GM12865 (cell line): ENCODE results near the gene EFEMP2.
A peak's percentile ranks its signal among the peaks of the same experiment; 100 is the strongest.
"Not testable (repeated sequence)": the region's sequence is repeated elsewhere in the genome, so short reads cannot be mapped to it uniquely, and the experiment has no call there.

Experiments
- DNase-seq: peaks from one replicate; pipeline ENCODE4 v3.0.0; 2010; ENCODE audit warnings: low read depth
- H3K4me3 ChIP-seq: 2 replicates; pipeline ENCODE4 v1.5.1; 2011; ENCODE audit warnings: mild to moderate bottlenecking, low read depth, low read length, control low read depth
- TF ChIP-seq, protein P1 (sequence below): IDR thresholded peaks from 2 replicates; pipeline ENCODE4 v1.5.1; 2011; ENCODE audit warnings: low read length, control low read depth, low read depth, inconsistent platforms; ENCODE audit not compliant: insufficient read depth; ENCODE audit errors: missing control alignments

EFEMP2 gene

GRCh38 chr11:65851083-65851579, 21.5 kb downstream of the EFEMP2 start:
- TF ChIP-seq, protein P1, sequence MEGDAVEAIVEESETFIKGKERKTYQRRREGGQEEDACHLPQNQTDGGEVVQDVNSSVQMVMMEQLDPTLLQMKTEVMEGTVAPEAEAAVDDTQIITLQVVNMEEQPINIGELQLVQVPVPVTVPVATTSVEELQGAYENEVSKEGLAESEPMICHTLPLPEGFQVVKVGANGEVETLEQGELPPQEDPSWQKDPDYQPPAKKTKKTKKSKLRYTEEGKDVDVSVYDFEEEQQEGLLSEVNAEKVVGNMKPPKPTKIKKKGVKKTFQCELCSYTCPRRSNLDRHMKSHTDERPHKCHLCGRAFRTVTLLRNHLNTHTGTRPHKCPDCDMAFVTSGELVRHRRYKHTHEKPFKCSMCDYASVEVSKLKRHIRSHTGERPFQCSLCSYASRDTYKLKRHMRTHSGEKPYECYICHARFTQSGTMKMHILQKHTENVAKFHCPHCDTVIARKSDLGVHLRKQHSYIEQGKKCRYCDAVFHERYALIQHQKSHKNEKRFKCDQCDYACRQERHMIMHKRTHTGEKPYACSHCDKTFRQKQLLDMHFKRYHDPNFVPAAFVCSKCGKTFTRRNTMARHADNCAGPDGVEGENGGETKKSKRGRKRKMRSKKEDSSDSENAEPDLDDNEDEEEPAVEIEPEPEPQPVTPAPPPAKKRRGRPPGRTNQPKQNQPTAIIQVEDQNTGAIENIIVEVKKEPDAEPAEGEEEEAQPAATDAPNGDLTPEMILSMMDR = peak; percentile 50
- H3K4me3 ChIP-seq = no peak overlapping the region
- DNase-seq = peak; percentile 60

GRCh38 chr11:65850217-65851082, 22.1 kb downstream of the EFEMP2 start:
- no peak overlapping the region for H3K4me3 ChIP-seq

DNA sequence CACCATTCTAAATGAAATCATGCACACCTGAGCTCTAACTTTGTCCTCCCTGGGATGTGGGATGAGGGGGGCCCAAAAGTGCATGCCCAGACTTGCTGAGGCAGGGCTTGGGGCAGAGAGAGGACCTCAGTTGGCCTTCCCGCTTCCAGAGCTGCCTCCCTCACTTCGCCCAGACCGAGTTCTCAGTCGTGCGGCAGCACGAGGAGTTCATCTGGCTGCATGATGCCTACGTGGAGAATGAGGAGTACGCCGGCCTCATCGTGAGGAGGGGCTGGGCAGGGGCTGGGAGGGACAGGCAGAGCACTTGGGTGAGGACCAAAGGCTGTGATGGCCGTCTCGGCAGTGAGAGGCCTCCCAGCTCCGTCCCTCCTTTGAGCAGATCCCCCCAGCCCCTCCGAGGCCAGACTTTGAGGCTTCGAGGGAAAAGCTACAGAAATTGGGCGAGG, 22.8 kb downstream of the EFEMP2 start:
- TF ChIP-seq, protein P1 = no peak
- H3K4me3 ChIP-seq = no peak overlapping the region
- DNase-seq = peak; percentile 2

More at GRCh38 chr11:65850217-65851082, 22.1 kb downstream of the EFEMP2 start:
- peak; percentile 21 for DNase-seq
- TF ChIP-seq, protein P1 = no peak

DNA sequence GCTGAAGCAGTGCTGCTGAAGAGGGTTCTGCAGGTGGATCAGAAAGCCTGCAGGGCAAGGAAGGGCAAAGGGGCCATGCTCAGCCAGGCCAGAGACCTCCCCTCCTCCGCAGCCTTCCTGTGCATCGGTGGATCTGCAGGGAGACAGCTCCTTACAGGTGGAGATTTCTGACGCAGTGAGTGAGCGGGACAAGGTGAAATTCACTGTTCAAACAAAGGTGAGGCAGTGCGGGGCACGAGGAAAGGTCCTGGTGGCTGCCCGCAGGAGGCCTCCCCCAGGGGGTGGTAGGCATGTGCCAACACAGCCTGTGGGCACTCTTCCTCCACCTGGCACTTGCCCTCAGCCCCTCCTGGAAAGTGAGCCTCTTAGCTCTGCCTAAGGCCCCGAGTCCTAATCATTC, 23.2 kb downstream of the EFEMP2 start:
- TF ChIP-seq, protein P1 = no peak
- no peak overlapping the region for H3K4me3 ChIP-seq

GRCh38 chr11:65848693-65849092, 23.9 kb downstream of the EFEMP2 start:
- DNase-seq, H3K4me3 ChIP-seq: not testable (repeated sequence)

More for the DNA sequence above, 23.2 kb downstream of the EFEMP2 start:
- no peak for DNase-seq

GRCh38 chr11:65847746-65848145, 24.9 kb downstream of the EFEMP2 start:
- DNase-seq = no peak
- TF ChIP-seq, protein P1 = no peak
- H3K4me3 ChIP-seq = no peak overlapping the region

- no peak overlapping the region for H3K4me3 ChIP-seq
- TF ChIP-seq, protein P1 = no peak
- DNase-seq = no peak
Measured at GRCh38 chr11:65844231-65844872, 28.2 kb downstream of the EFEMP2 start.
